Mesenchymal stem cell (in vitro differentiated cells and primary cell): Measurements from ENCODE around the gene NAPSA.

Experiments used
- DNase-seq: peaks from one replicate; pipeline ENCODE4 v3.0.0-alpha.2; 2013
- H2AFZ ChIP-seq: one replicate; pipeline ENCODE4 v1.6.1; 2013; ENCODE audit warnings: low read depth, mild to moderate bottlenecking, control low read depth, inconsistent platforms, low read length, moderate library complexity
- H2AK5ac ChIP-seq: 2 replicates; pipeline ENCODE4 v1.6.1; 2013; ENCODE audit warnings: low read length, moderate library complexity, mild to moderate bottlenecking, inconsistent platforms; ENCODE audit not compliant: severe bottlenecking
- H2BK120ac ChIP-seq: one replicate; pipeline ENCODE4 v1.6.1; 2013; ENCODE audit warnings: low read depth, mild to moderate bottlenecking, inconsistent platforms, low read length, moderate library complexity
- H2BK12ac ChIP-seq, 2 experiments: one replicate each; pipeline ENCODE4 v1.6.1; 2013; ENCODE audit warnings: inconsistent platforms in 2 of 2, low read length in 2 of 2, mild to moderate bottlenecking in 2 of 2, moderate library complexity in 2 of 2, control low read depth in 1 of 2
- H2BK15ac ChIP-seq: one replicate; pipeline ENCODE4 v1.6.1; 2013; ENCODE audit warnings: mild to moderate bottlenecking, low read depth, inconsistent platforms; ENCODE audit not compliant: poor library complexity, severe bottlenecking
- H2BK5ac ChIP-seq: 2 replicates; pipeline ENCODE4 v1.6.1; 2013; ENCODE audit warnings: low read depth, mild to moderate bottlenecking, low read length, control low read depth, inconsistent platforms; ENCODE audit not compliant: poor library complexity, severe bottlenecking
- H3K14ac ChIP-seq, 2 experiments: one replicate each; pipeline ENCODE4 v1.6.1; 2013; ENCODE audit warnings: inconsistent platforms in 2 of 2, low read length in 2 of 2, control low read depth in 1 of 2, mild to moderate bottlenecking in 1 of 2, moderate library complexity in 1 of 2
- H3K18ac ChIP-seq, 2 experiments: one replicate each; pipeline ENCODE4 v1.6.1; 2013; ENCODE audit warnings: inconsistent platforms in 2 of 2, low read length in 2 of 2, control low read depth in 1 of 2, low read depth in 1 of 2, mild to moderate bottlenecking in 1 of 2
- H3K23ac ChIP-seq, 2 experiments: one replicate each; pipeline ENCODE4 v1.6.1; 2013; ENCODE audit warnings: inconsistent platforms in 2 of 2, low read length in 2 of 2, mild to moderate bottlenecking in 2 of 2, moderate library complexity in 2 of 2, control low read depth in 1 of 2
- H3K27ac ChIP-seq: 2 replicates; pipeline ENCODE4 v1.5.1; 2013; ENCODE audit warnings: mild to moderate bottlenecking, moderate library complexity, low read length, control low read depth, inconsistent platforms; ENCODE audit not compliant: poor library complexity, severe bottlenecking
- H3K27me3 ChIP-seq, 2 experiments: 2 replicates each; pipeline versions ENCODE4 v1.6.1 to v1.7.0; 2013; ENCODE audit warnings: low read length in 2 of 2, mild to moderate bottlenecking in 2 of 2, moderate library complexity in 2 of 2, control low read depth in 1 of 2, inconsistent platforms in 1 of 2; ENCODE audit not compliant: control insufficient read depth in 1 of 2, insufficient read depth in 1 of 2
- H3K36me3 ChIP-seq, 2 experiments: 2 replicates each; pipeline versions ENCODE4 v1.6.1 to v1.7.0; 2013; ENCODE audit warnings: low read length in 2 of 2, control low read depth in 1 of 2, inconsistent platforms in 1 of 2, low read depth in 1 of 2, mild to moderate bottlenecking in 1 of 2; ENCODE audit not compliant: insufficient read depth in 2 of 2, control insufficient read depth in 1 of 2
- H3K4ac ChIP-seq, 2 experiments: one replicate each; pipeline ENCODE4 v1.6.1; 2013; ENCODE audit warnings: inconsistent platforms in 2 of 2, low read length in 2 of 2, mild to moderate bottlenecking in 2 of 2, moderate library complexity in 2 of 2, control low read depth in 1 of 2, low read depth in 1 of 2
- H3K4me1 ChIP-seq: 2 replicates; pipeline ENCODE4 v1.6.1; 2013; ENCODE audit warnings: low read depth, low read length, control low read depth; ENCODE audit not compliant: control insufficient read depth, insufficient read depth
- H3K4me2 ChIP-seq: 2 replicates; pipeline ENCODE4 v1.6.1; 2013; ENCODE audit warnings: low read length, mild to moderate bottlenecking, inconsistent platforms; ENCODE audit not compliant: poor library complexity, severe bottlenecking
- H3K4me3 ChIP-seq, 2 experiments: 2 replicates each; pipeline versions ENCODE4 v1.5.1 to v1.7.0; 2013; ENCODE audit warnings: low read length in 2 of 2, mild to moderate bottlenecking in 2 of 2, control low read depth in 1 of 2, low read depth in 1 of 2; ENCODE audit not compliant: insufficient read depth in 1 of 2
- H3K79me1 ChIP-seq: replicated peaks from 2 replicates; pipeline ENCODE4 v1.6.1; 2013; ENCODE audit warnings: mild to moderate bottlenecking, control low read depth, low read length, inconsistent platforms; ENCODE audit not compliant: poor library complexity, severe bottlenecking
- H3K9ac ChIP-seq: 2 replicates; pipeline ENCODE4 v1.7.0; 2013; ENCODE audit warnings: mild to moderate bottlenecking, low read length, moderate library complexity
- H3K9me3 ChIP-seq: 2 replicates; pipeline ENCODE4 v1.7.0; 2013; ENCODE audit warnings: mild to moderate bottlenecking, low read length; ENCODE audit not compliant: control insufficient read depth
- H4K8ac ChIP-seq: one replicate; pipeline ENCODE4 v1.6.1; 2013; ENCODE audit warnings: inconsistent platforms, mild to moderate bottlenecking, low read length, moderate library complexity
- H4K91ac ChIP-seq: one replicate; pipeline ENCODE4 v1.6.1; 2013; ENCODE audit warnings: mild to moderate bottlenecking, low read length, inconsistent platforms
- WGBS: methylation state at CpG from one replicate; pipeline ENCODE4 v1.1.7; 2013; ENCODE audit warnings: mixed read lengths; 5-methylcytosine and 5-hydroxymethylcytosine counted together

NAPSA gene

GRCh38 chr19:50314724-50315708 is 50.4 kb downstream of the NAPSA start:
- Histone ChIP-seq H3K4me1 (no peaks in the 10 kb centered on the region), H3K4ac (no peak overlapping the region), H3K9me3 (no peaks in the 10 kb centered on the region), H2BK12ac (no peak overlapping the region), H3K4me3 (no peak overlapping the region), H3K27me3 (peaks cover 42 to 60% of the 10 kb centered on the region in 2 experiments), H3K18ac (no peak overlapping the region), H2BK120ac (no peak overlapping the region), H3K27ac (no peak overlapping the region), H4K91ac (no peak overlapping the region), H3K9ac (no peak overlapping the region), H2AFZ (no peak overlapping the region), H2BK5ac (no peak overlapping the region), H2BK15ac (no peak overlapping the region), H3K14ac (no peak overlapping the region), H3K4me2 (no peak overlapping the region), H3K36me3 (no peaks in the 10 kb centered on the region), H4K8ac (no peak overlapping the region), H3K79me1 (no peaks in the 10 kb centered on the region), H3K23ac (no peak overlapping the region), H2AK5ac (no peak overlapping the region)
- DNase-seq: no peak
- WGBS: 3% methylated on average over 26 of the region's 40 CpGs

DNA sequence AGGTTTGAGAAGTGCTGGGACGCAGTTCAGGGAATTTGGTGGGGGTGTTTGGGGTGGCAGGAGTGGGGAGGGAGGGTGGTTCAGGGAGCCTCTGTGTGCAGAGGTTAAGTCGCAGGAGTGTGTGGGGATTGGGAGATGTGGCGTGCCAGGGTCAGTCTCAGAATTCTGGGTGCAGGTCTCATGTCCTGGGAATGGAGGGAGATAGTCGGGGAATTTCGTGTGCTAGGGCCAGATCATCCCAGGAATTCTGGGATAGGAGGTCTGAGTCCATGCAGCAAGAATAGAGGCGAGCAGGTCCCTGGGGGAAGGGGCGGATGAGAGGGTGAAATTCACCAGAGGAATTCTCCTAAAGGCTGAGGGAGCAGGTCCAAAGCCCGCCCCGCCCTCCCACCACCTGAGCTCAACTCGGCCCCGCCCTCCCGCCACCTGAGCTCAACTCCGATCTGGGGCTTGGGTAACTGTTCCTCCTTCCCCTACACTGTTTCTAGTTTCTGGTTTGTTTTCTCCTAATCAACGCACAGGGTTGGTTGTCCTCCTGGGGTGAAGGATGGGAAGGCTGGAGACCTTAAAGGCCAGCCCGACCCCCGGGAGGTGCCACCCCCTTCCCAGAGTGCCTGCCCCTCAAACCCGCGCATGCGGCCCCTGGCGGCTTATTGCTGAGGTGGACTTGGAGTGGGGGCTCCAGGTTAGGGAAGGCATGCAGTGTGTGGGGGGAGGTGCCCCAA is 51.5 kb downstream of the NAPSA start:
- no peak for DNase-seq
- no peak overlapping the region for H3K4ac ChIP-seq
- no peak overlapping the region for H2BK120ac ChIP-seq
- H3K18ac ChIP-seq: no peak overlapping the region
- H3K4me2 ChIP-seq: no peak overlapping the region
- no peak overlapping the region for H3K23ac ChIP-seq
- peaks cover 2% of the 10 kb centered on the region for H3K4me1 ChIP-seq
- H3K9me3 ChIP-seq: no peaks in the 10 kb centered on the region
- no peak overlapping the region for H3K27ac ChIP-seq
- no peaks in the 10 kb centered on the region for H3K79me1 ChIP-seq
- WGBS: 5% methylated on average over 12 of the region's 20 CpGs
- H4K91ac ChIP-seq: no peak overlapping the region
- no peak overlapping the region for H3K9ac ChIP-seq
- no peaks in the 10 kb centered on the region for H3K36me3 ChIP-seq
- no peak overlapping the region for H2AFZ ChIP-seq
- no peak overlapping the region for H2AK5ac ChIP-seq
- H2BK15ac ChIP-seq: no peak overlapping the region
- no peak overlapping the region for H3K14ac ChIP-seq
- H3K27me3 ChIP-seq: peaks cover 42 to 58% of the 10 kb centered on the region in 2 experiments
- no peak overlapping the region for H3K4me3 ChIP-seq
- H4K8ac ChIP-seq: no peak overlapping the region
- no peak overlapping the region for H2BK5ac ChIP-seq
- H2BK12ac ChIP-seq: no peak overlapping the region

DNA sequence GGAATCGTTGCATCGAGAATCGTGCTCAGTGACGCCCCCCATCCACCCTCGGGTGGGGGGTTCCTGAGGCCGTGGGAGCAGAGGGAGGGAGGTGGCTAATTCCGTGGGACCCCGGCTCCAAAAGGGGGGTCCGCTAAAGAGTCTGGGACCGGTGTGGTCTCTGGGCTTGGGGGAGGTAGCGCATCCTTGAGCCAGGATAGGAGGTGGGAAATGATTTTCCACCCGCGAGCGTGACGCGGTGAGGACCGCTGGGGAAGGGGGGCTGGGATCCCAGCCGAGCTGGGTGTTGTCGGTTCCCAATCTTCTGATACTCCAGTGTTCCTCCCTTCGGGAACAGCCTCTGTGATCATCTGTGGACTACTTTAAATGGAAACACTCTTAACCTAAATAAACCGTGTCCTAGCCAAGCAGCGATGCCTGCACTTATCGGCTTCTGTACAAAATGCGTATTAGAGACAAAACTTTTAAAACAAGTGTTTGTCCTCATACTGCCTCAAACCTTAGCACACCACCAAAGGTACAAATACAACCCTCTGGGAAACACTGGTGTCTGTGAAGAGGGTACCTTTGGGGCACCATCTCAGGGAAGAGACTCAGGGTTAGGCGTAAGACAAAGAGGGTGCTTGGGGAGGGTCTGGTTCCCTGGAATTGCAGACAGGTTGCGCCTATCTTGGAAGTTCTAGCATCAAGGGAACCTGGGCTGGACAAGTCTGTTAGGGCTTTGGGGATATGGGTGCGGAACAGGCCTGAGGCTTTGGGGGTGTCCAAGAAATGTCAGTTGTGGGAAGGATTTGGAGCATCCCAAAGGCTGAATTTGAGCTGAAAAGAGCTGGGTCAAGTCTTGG is 52.2 kb downstream of the NAPSA start:
- Histone ChIP-seq H3K4me3 (no peak overlapping the region), H2BK120ac (peak overlapping the region; percentile 19), H3K36me3 (no peaks in the 10 kb centered on the region), H3K27ac (no peak overlapping the region), H2AK5ac (no peak overlapping the region), H3K18ac (no peak overlapping the region), H3K14ac (no peak overlapping the region), H3K27me3 (peaks cover 42 to 58% of the 10 kb centered on the region in 2 experiments), H4K91ac (no peak overlapping the region), H2BK5ac (no peak overlapping the region), H2BK15ac (no peak overlapping the region), H3K79me1 (no peaks in the 10 kb centered on the region), H3K4ac (no peak overlapping the region), H3K23ac (no peak overlapping the region), H2AFZ (no peak overlapping the region), H2BK12ac (no peak overlapping the region), H3K4me1 (peaks cover 2% of the 10 kb centered on the region), H4K8ac (no peak overlapping the region), H3K9ac (no peak overlapping the region), H3K4me2 (no peak overlapping the region), H3K9me3 (peaks cover 6% of the 10 kb centered on the region)
- no peak for DNase-seq
- WGBS: 15% methylated on average over 27 of the region's 27 CpGs
